Ishikawa (cell line): ENCODE results near the gene LSM3.

Experiments used
- CEBPB ChIP-seq: IDR thresholded peaks from 2 replicates; pipeline ENCODE4 v1.6.1; 2012
- CREB1 ChIP-seq: IDR thresholded peaks from 2 replicates; pipeline ENCODE4 v1.6.1; 2012; ENCODE audit warnings: low read depth
- EGR1 ChIP-seq: IDR thresholded peaks from 2 replicates; pipeline ENCODE4 v1.6.1; 2012
- EP300 ChIP-seq: IDR thresholded peaks from 2 replicates; pipeline ENCODE4 v1.6.1; 2012; ENCODE audit warnings: borderline replicate concordance
- FOXM1 ChIP-seq: IDR thresholded peaks from 2 replicates; pipeline ENCODE4 v1.6.1; 2012; ENCODE audit warnings: low read depth, borderline replicate concordance
- NFIC ChIP-seq: IDR thresholded peaks from 2 replicates; pipeline ENCODE4 v1.6.1; 2012
- RAD21 ChIP-seq: IDR thresholded peaks from 2 replicates; pipeline ENCODE4 v1.6.1; 2012; ENCODE audit warnings: low read depth
- REST ChIP-seq: IDR thresholded peaks from 2 replicates; pipeline ENCODE4 v1.6.1; 2012; ENCODE audit warnings: low read depth, mild to moderate bottlenecking
- TAF1 ChIP-seq: IDR thresholded peaks from 2 replicates; pipeline ENCODE4 v1.6.1; 2012; ENCODE audit warnings: low read depth, mild to moderate bottlenecking
- TCF12 ChIP-seq: IDR thresholded peaks from 2 replicates; pipeline ENCODE4 v1.6.1; 2012; ENCODE audit warnings: low read depth
- TEAD4 ChIP-seq: IDR thresholded peaks from 2 replicates; pipeline ENCODE4 v1.6.1; 2012
- YY1 ChIP-seq: IDR thresholded peaks from 2 replicates; pipeline ENCODE4 v1.6.1; 2012; ENCODE audit warnings: low read depth
- ZBTB7A ChIP-seq: IDR thresholded peaks from 2 replicates; pipeline ENCODE4 v1.6.1; 2012; ENCODE audit warnings: low read depth
- TF ChIP-seq, protein P1 (sequence below): IDR thresholded peaks from 2 replicates; pipeline ENCODE4 v1.6.1; 2012
- TF ChIP-seq, protein P2 (sequence below): IDR thresholded peaks from 2 replicates; pipeline ENCODE4 v1.6.1; 2012

LSM3 gene

DNA sequence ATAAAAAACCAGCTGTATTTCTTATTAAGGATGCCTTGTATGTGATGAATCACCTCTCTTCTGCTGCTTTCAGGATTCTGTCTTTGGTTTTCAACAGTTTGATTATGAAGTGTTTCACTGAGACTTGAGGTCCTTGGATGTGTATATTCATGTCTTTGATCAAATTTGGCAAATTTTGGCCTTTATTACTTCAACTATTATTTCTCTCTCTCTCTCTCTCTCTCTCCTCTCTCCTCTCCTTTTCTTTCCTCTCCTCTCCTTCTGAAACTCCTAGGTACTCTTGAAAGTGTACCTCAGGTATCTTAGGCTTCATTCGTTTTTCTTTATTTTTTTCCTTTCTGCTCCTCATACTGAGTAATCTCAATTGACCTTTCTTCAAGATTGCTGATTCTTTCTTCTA, 43.3 kb downstream of the LSM3 start:
- TF ChIP-seq, protein P1, sequence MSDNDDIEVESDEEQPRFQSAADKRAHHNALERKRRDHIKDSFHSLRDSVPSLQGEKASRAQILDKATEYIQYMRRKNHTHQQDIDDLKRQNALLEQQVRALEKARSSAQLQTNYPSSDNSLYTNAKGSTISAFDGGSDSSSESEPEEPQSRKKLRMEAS, result no peak
- TF ChIP-seq CREB1 (no peak), EGR1 (no peak), CEBPB (no peak), NFIC (no peak), REST (no peak), FOXM1 (no peak), TAF1 (no peak)

DNA sequence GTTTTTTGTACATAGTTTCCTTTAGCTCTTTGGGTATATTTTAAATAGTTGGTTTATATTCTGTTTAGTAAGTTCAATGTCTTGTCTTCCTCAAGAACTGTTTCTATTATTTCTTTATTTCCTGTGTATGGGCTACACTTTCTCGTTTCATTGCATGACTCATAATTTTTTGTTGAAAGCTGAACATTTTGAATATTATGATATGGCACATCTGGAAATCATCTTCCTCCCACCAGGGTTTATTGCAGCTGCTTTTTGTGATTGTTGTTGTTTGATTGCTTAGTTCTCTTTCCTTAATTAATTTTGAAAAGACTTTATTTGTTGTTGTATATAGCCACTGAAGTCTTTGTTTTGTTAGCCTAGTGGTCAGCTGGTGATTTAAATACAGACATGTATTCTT, 43.8 kb downstream of the LSM3 start:
- no peak for TF ChIP-seq EGR1
- no peak for TF ChIP-seq NFIC

DNA sequence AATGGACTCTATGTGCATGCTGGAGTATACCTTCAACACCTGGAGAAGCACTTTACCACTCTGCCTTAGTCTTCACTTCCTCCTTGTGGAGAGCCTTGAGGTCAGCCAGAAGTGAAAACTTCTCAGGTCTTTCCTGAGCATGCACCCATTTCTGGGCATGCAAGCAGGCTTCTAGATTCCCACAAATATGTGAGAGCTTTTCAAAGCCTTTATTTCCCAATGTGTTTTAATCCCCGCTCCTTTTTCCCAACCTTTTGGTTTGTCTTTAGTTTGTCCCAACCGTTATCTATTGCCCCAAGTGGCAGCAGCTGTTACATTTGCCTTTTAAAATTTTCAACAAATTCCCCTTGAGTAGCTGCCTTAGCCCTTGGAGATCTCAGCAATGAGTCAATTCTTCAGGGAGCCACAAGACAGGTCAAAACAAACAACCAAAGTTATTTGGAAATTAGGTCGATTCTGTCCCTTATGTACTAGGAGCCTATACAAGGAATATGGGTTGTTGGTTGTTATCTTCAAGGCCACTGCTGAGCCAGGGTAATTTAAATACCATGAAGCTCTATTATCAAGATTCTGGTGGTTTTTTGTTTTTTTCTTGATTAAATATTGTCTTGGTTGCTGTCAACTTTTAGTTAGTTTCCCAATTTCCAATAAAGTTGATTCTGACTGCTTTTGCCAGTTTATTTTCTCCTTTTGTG, 44.4 kb downstream of the LSM3 start:
- TF ChIP-seq EP300 (no peak), REST (no peak), RAD21 (no peak), FOXM1 (no peak)

DNA sequence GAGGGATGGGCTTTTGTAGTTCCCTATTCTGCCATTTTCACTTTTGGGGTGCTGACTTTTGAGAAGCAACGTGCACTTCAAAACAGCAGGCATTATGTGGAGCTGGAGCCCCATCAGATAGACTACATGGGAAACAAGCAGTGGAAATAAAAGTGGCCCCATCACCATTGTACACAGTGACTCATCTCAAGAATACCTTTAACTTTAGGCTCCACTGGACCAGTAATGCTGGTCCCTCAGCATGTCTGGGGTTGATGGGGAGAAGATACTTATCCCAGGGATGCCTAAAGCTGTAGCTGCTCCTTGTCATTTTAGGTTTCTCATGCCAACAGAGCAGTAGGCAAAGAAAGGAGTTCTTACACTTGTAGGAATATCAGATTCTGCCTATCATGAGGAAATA, 45.0 kb downstream of the LSM3 start:
- TF ChIP-seq EGR1, result no peak
- TF ChIP-seq FOXM1, result no peak
- no peak for TF ChIP-seq EP300
- TF ChIP-seq ZBTB7A, result no peak
- TF ChIP-seq CREB1, result no peak
- TF ChIP-seq CEBPB, result no peak
- TF ChIP-seq TEAD4, result no peak
- TF ChIP-seq TCF12, result no peak
- TF ChIP-seq, protein P2, sequence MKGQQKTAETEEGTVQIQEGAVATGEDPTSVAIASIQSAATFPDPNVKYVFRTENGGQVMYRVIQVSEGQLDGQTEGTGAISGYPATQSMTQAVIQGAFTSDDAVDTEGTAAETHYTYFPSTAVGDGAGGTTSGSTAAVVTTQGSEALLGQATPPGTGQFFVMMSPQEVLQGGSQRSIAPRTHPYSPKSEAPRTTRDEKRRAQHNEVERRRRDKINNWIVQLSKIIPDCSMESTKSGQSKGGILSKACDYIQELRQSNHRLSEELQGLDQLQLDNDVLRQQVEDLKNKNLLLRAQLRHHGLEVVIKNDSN, result no peak
- no peak for TF ChIP-seq RAD21
- no peak for TF ChIP-seq NFIC
- TF ChIP-seq REST, result no peak
- no peak for TF ChIP-seq TAF1
- TF ChIP-seq, protein P1, result no peak

- no peak for TF ChIP-seq RAD21
- no peak for TF ChIP-seq ZBTB7A
- TF ChIP-seq EGR1, result no peak
- no peak for TF ChIP-seq TCF12
Measured at GRCh38 chr3:14224895-14225294, 46.3 kb downstream of the LSM3 start.

- TF ChIP-seq, protein P1, result no peak
- TF ChIP-seq TAF1 (no peak), CEBPB (no peak), REST (no peak), YY1 (no peak), TEAD4 (no peak)
Measured at GRCh38 chr3:14225421-14225820, 46.8 kb downstream of the LSM3 start.
